Fibroblast of gingiva (primary cell): ENCODE data around the gene PGM2L1.
"Not testable (repeated sequence)": the region's sequence is repeated elsewhere in the genome, so short reads cannot be mapped to it uniquely, and the experiment has no call there.

Experiments used
- DNase-seq: peaks from one replicate; pipeline ENCODE4 v3.0.0-alpha.2; 2011; ENCODE audit warnings: low read depth

The PGM2L1 gene

GRCh38 chr11:74398244-74399159 lies at the start of gene PGM2L1:
PGM2L1 (minus strand) TSS chr11:74398433; CDS start chr11:74398161, 272 bp downstream.
- DNase-seq, result peak; percentile 90

GRCh38 chr11:74447720-74448119 lies 49.5 kb upstream of the PGM2L1 start:
- DNase-seq, result no peak

GRCh38 chr11:74446532-74446938 lies 48.3 kb upstream of the PGM2L1 start:
- DNase-seq, result peak; percentile 41

DNA sequence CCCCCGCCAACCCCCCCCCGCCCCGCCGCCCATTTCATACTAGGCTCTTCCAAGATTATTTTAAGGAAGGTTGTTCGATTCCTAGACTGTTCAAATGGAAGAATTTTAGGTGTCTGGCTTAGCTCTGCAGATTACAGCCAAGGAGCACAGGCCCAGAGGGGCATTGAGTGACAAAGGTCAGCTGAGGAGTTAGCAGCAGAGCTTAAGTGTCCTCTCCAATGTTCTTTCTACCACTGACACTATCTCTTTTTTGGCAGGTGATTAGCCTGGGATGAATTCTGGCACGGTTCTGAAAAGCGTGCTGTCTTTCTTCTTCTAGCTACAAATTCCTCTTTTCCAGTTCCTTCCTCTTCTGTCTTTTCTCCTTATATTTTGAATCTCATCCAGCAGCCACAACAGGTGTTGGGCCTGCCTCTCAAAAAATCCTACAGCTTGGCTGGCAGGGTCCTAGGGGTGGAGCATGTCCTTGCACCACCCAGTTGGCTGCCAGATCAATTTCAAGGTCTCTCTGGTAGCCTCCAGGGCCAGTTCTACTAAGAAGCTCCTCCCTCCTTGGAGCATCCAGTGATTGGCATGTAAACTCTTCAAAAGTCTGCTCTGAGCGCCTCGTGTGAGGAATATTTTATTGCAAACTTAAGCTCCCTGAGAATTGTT lies 46.1 kb upstream of the PGM2L1 start:
- DNase-seq, result no peak

DNA sequence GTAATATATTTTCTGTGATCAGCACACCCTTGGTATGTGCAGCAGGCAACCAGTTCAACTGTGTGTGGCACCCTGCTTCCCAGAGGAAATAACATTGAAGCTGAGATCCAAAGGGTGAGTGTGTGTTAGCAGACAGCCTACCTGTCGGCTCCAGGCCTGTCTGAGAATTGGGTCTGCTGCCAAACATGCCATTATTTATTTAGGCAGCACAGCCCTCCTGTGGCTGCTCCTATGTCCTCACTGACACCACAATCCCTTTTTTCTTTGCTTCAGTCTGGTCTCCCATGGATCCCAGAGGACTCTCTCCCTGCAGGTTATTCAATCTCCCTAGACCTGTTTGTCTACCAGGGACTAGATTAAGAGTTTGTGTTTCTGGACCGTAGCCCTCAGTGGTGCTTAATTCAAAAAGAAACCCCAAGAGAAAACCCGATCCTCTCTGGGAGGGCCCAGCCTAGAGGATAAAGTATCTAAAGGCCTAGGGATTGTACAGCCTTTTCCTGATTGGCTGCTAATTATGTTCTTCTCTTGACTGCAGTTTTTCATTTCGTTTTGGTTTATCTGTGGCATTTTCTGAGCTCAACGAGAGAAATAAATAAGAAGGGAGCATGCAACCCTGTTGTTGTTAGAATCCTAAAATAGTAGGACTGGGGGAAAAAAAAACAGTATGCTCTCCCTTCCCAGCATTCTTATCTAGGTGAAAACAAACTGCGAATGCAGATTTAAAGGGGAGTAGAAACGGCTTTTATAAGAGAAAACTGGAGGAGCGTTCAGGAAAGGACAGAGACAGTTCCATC lies 45.0 kb upstream of the PGM2L1 start:
- DNase-seq, result peak; percentile 39

DNA sequence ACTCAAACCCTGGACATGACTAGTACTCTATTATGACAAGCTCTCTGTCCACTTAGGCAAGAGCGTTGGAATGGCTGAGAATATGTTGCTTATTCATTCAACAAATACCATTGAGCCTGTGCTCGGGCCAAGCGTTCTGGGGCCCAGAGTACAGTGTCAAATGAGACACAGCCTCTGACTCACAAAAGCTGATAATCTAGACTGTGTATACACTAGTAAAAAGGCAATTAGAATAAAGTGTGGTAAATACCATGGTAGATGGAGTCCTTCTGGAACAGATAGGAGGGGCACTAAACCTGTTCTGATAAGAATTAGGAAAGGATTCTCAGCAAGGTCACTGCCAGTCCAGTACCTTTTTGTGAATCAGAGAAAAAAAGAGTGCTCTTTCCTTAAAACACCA lies 44.4 kb upstream of the PGM2L1 start:
- DNase-seq, result no peak

DNA sequence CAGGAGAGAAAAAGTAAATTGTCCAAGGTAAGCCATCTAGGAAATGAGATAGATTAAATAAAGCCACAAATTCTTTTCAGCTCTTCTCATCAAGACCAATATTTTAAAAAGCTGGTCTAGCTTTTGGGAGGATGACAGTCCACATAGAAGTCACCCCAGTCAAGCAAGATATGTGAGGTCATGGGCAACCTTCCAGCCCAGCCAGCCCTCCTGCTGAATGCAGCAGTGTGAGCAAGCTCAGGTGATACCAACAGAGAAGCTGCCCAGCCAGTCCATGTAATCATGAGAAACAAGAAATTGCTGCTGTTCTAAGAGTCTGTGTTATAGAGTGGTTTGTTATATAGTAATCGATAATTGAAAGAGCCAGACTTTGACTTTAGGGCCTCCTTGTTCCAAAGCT lies 40.4 kb upstream of the PGM2L1 start:
- no peak for DNase-seq

- DNase-seq, result no peak
Observed at GRCh38 chr11:74437441-74438042, 39.3 kb upstream of the PGM2L1 start.

DNA sequence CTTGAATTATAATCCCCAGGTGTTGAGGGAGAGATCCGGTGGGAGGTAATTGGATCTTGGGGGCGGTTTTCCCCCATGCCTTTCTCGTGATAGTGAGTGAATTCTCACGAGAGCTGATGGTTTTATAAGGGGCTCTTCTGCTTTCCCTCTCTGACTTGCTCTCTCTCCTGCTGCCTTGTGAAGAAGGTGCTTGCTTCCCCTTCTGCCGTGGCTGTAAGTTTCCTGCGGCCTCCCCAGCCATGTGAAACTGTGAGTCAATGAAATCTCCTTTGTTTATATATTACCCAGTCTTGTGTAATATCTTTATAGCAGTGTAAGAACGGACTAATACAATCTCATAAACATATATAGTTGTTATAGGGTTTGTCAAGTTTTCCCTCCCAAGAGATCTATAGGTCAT lies 36.3 kb upstream of the PGM2L1 start:
- DNase-seq, result no peak

DNA sequence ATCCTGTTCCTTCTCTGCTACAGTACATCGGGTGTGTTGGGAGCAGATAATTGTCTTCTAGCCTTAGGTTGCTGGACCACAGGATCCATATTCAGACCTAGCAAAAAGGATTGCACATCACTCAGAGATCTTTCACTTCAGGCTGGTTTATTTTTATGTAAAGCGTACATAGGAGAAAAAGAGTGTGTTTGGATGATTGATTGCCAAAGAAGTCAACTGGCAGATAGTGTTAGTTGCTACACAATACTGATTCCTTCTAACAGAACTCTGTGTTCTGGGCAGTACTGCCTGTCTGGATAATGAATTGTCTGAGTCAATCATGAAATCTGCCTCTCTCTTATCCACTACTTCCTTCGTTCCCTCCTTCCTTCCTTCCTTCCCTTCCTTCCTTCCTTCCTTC lies 31.0 kb upstream of the PGM2L1 start:
- DNase-seq, result no peak

DNA sequence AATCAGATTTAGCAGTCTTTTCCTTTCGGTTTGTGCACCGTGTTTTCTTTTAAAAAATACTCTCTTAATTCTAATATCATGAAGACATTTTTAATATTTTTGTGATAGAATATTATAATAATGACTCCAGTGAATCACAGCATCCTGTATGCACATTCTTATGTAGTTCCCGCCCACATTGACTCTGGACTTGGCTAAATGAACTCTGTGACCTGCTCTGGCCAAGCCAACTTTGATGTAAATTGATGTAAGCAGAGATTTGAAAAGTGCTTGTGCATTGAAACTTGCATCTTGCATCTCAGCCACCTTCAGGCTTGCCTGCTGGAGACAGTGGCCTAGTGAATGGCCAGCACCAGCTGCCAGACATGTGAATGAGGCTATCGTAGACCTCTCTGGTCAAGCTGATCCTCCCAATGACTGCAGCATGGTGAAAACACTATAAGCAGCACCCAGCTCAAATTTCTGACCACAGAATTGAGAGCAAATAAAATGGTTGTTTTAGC lies 29.2 kb upstream of the PGM2L1 start:
- no peak for DNase-seq

DNA sequence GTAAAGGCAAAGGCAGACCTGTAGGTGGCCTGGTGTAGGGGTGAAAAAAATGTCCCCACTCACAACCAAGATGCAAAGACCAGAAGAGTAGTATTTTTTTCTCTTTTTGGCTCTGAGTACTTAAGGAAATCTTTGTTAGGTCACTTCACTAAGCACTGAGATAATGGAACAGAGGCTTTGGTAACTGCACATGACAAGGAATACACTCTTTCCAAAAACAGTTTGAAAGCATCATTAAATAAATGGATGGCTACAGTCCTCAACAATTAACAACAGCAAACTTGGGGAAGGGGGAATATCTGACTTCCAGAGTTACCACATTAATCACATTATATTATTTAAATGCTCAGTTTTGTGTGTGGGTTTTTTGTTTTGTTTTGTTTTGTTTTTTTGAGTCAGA lies 26.9 kb upstream of the PGM2L1 start:
- DNase-seq, result no peak

- peak; percentile 74 for DNase-seq
Observed at GRCh38 chr11:74418509-74418895, 20.3 kb upstream of the PGM2L1 start.

DNA sequence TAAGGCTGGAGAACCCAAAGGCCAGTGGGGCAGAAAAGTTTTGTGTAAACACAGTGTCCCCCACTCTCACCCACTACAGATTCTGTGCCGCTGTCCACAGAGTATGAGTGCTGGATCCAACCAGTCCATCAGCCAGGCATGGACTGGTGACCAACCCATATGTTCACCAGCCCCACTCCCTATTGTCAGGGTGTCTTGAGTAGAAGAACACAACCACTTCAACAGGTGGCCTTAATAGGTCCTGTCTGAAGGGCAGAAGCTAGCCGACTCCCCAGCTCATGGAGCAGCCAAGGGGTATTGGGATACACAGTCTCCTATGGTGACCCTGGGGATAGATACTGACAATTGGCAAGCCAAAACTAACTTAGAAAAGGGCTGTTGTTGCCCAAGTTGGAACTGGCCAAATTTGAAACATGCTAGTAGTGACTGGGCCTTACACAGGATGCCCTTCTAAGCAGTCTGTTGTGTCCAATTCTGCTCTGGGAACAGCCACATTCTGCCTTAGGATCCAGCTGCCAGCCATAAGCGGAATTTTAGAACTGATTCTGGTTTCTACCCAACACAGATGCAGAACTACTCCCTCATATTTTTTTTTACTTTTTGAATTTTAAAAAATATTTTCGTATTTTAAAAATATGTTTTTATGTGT lies 19.8 kb upstream of the PGM2L1 start:
- no peak for DNase-seq

DNA sequence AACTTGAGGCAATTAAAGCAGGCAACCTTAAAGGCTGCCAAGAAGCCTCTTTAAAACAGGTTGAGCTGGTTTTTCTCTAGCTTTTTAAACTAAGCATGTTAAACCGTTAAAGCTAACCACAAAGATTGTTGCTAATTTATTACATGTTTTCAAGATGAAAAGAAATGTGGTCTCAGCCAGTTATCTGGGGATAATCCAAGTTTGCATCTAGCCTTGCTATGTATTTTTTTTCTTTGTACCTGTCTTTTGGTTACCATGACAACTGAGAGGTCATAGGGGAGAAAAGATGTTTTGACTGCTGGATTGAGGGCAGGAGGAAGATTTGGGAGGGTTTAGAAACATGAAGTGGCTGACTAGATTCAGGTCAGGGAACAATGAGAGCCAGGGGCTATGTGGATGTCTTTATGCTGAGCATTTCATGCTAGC lies 19.2 kb upstream of the PGM2L1 start:
- no peak for DNase-seq

GRCh38 chr11:74416974-74417373 lies 18.7 kb upstream of the PGM2L1 start:
- not testable (repeated sequence) for DNase-seq

GRCh38 chr11:74412733-74413359 lies 14.6 kb upstream of the PGM2L1 start:
- DNase-seq, result no peak

- no peak for DNase-seq
Observed at GRCh38 chr11:74412321-74412720, 14.1 kb upstream of the PGM2L1 start.

DNA sequence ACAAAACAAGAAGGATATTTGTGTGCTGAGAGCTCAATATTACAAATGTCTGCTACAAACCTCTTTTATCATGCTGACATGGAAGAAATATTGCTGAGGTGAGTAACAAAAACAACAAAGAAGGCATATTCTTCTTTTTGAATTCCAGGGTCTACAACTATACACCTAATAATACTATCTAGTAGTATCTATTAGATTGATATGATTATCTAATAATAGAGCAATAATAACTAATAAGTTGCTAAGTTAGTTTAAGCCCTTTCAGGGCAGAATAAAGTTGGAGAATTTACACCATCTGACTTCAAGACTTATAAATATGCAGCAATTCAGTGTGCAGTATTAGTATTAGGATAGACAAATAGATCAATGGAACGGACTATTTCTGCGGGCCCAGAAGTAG lies 11.4 kb upstream of the PGM2L1 start:
- DNase-seq, result no peak

GRCh38 chr11:74403607-74404321 lies 5.5 kb upstream of the PGM2L1 start:
- no peak for DNase-seq
